H9 (cell line): ENCODE measurements around the gene HOXA9. TPM values are rescaled to one million over a fixed set of nuclear protein-coding genes. Genes with fewer than 3 reads are reported as not detected.
A peak's percentile ranks its signal among the peaks of the same experiment; 100 is the strongest.

Source experiments
- DNase-seq: peaks from one replicate; pipeline ENCODE4 v3.0.0-alpha.2; 2017
- H2AFZ ChIP-seq: one replicate; pipeline ENCODE4 v1.6.1; 2013; ENCODE audit warnings: mild to moderate bottlenecking, low read length, control low read depth, moderate library complexity
- H2AK5ac ChIP-seq: 2 replicates; pipeline ENCODE4 v1.6.1; 2013; ENCODE audit warnings: low read length, control low read depth, mixed read lengths; ENCODE audit not compliant: insufficient read length
- H2BK120ac ChIP-seq: one replicate; pipeline ENCODE4 v1.6.1; 2013; ENCODE audit warnings: low read depth, mild to moderate bottlenecking, low read length, control low read depth, inconsistent platforms; ENCODE audit not compliant: poor library complexity, severe bottlenecking
- H2BK12ac ChIP-seq: 2 replicates; pipeline ENCODE4 v1.6.1; 2013; ENCODE audit warnings: low read length, control low read depth, mixed read lengths, low read depth; ENCODE audit not compliant: insufficient read length
- H2BK15ac ChIP-seq: 2 replicates; pipeline ENCODE4 v1.6.1; 2013; ENCODE audit warnings: low read depth, low read length, control low read depth
- H2BK20ac ChIP-seq: one replicate; pipeline ENCODE4 v1.6.1; 2013; ENCODE audit warnings: low read depth, mild to moderate bottlenecking, low read length, control low read depth, inconsistent platforms; ENCODE audit not compliant: poor library complexity, severe bottlenecking
- H2BK5ac ChIP-seq: 2 replicates; pipeline ENCODE4 v1.6.1; 2013; ENCODE audit warnings: low read length, control low read depth, mixed read lengths; ENCODE audit not compliant: insufficient read length
- H3K14ac ChIP-seq: 2 replicates; pipeline ENCODE4 v1.6.1; 2013; ENCODE audit warnings: low read length, control low read depth; ENCODE audit not compliant: insufficient read depth
- H3K18ac ChIP-seq: 2 replicates; pipeline ENCODE4 v1.6.1; 2013; ENCODE audit warnings: low read depth, mild to moderate bottlenecking, mixed read lengths, low read length, control low read depth; ENCODE audit not compliant: insufficient read length
- H3K23ac ChIP-seq: 2 replicates; pipeline ENCODE4 v1.6.1; 2013; ENCODE audit warnings: low read length, control low read depth, mixed read lengths, low read depth; ENCODE audit not compliant: insufficient read length
- H3K23me2 ChIP-seq: 2 replicates; pipeline ENCODE4 v1.6.1; 2013; ENCODE audit warnings: low read depth, mild to moderate bottlenecking, mixed read lengths, low read length, control low read depth; ENCODE audit not compliant: insufficient read length, poor library complexity, severe bottlenecking
- H3K27ac ChIP-seq: 2 replicates; pipeline ENCODE4 v1.5.1; 2013; ENCODE audit warnings: low read length, control low read depth, mixed read lengths, low read depth; ENCODE audit not compliant: insufficient read length
- H3K27me3 ChIP-seq: 2 replicates; pipeline ENCODE4 v1.6.1; 2013; ENCODE audit warnings: low read length, control low read depth, inconsistent platforms; ENCODE audit not compliant: insufficient read depth
- H3K4ac ChIP-seq: 2 replicates; pipeline ENCODE4 v1.6.1; 2013; ENCODE audit warnings: low read depth, mild to moderate bottlenecking, control low read depth, inconsistent platforms, low read length, moderate library complexity
- H3K4me1 ChIP-seq: 2 replicates; pipeline ENCODE4 v1.6.1; 2013; ENCODE audit warnings: low read length, control low read depth, inconsistent platforms; ENCODE audit not compliant: insufficient read depth
- H3K4me2 ChIP-seq: 2 replicates; pipeline ENCODE4 v1.6.1; 2013; ENCODE audit warnings: low read length, control low read depth, mixed read lengths; ENCODE audit not compliant: insufficient read length, insufficient read depth
- H3K56ac ChIP-seq: 2 replicates; pipeline ENCODE4 v1.6.1; 2013; ENCODE audit warnings: low read depth, mild to moderate bottlenecking, mixed read lengths, low read length, control low read depth; ENCODE audit not compliant: insufficient read length
- H3K79me1 ChIP-seq: 2 replicates; pipeline ENCODE4 v1.6.1; 2013; ENCODE audit warnings: low read depth, mild to moderate bottlenecking, moderate library complexity, low read length, control low read depth, inconsistent platforms; ENCODE audit not compliant: insufficient read depth, poor library complexity, severe bottlenecking
- H3K79me2 ChIP-seq: 2 replicates; pipeline ENCODE4 v1.6.1; 2013; ENCODE audit warnings: low read length, control low read depth, inconsistent platforms; ENCODE audit not compliant: insufficient read depth
- H3K9ac ChIP-seq: 2 replicates; pipeline ENCODE4 v1.6.1; 2013; ENCODE audit warnings: low read length, control low read depth, mixed read lengths; ENCODE audit not compliant: insufficient read length; ENCODE audit errors: extremely low read depth
- H3K9me3 ChIP-seq: one replicate; pipeline ENCODE4 v1.6.1; 2013; ENCODE audit warnings: low read depth, low read length, inconsistent platforms; ENCODE audit not compliant: control insufficient read depth
- H3T11ph ChIP-seq: one replicate; pipeline ENCODE4 v1.6.1; 2013; ENCODE audit warnings: mild to moderate bottlenecking, low read length, control low read depth, inconsistent platforms
- H4K20me1 ChIP-seq: one replicate; pipeline ENCODE4 v1.6.1; 2013; ENCODE audit not compliant: control insufficient read depth, insufficient read length, insufficient read depth
- H4K5ac ChIP-seq: 2 replicates; pipeline ENCODE4 v1.6.1; 2013; ENCODE audit warnings: low read depth, mild to moderate bottlenecking, mixed read lengths, low read length, control low read depth; ENCODE audit not compliant: insufficient read length
- H4K8ac ChIP-seq: replicated peaks from 2 replicates; pipeline ENCODE4 v1.6.1; 2013; ENCODE audit warnings: low read length, control low read depth, mixed read lengths, low read depth; ENCODE audit not compliant: insufficient read length
- H4K91ac ChIP-seq: 2 replicates; pipeline ENCODE4 v1.6.1; 2013; ENCODE audit warnings: low read depth, mild to moderate bottlenecking, moderate library complexity, mixed read lengths, low read length, control low read depth; ENCODE audit not compliant: insufficient read length
- H3K27ac Mint-ChIP-seq, 3 experiments: 2 replicates in 2 of 3; 3 replicates in 1 of 3; pipeline ENCODE4 v1.8.0; 2020 to 2021; ENCODE audit warnings: mixed read lengths in 3 of 3, mild to moderate bottlenecking in 1 of 3, moderate library complexity in 1 of 3
- H3K27me3 Mint-ChIP-seq: 2 replicates; pipeline ENCODE4 v1.8.0; 2021; ENCODE audit warnings: low read depth, mild to moderate bottlenecking, moderate library complexity, mixed read lengths
- H3K36me3 Mint-ChIP-seq, 3 experiments: 2 replicates in 2 of 3; 3 replicates in 1 of 3; pipeline ENCODE4 v1.8.0; 2020 to 2021; ENCODE audit warnings: low read depth in 3 of 3, mixed read lengths in 3 of 3; ENCODE audit not compliant: insufficient read depth in 1 of 3
- H3K4me1 Mint-ChIP-seq, 2 experiments: 2 replicates each; pipeline ENCODE4 v1.8.0; 2020; ENCODE audit warnings: mixed read lengths in 2 of 2
- H3K4me3 Mint-ChIP-seq, 2 experiments: 2 replicates in 1 of 2; 3 replicates in 1 of 2; pipeline ENCODE4 v1.8.0; 2020 to 2021; ENCODE audit warnings: mild to moderate bottlenecking in 2 of 2, mixed read lengths in 2 of 2, moderate library complexity in 1 of 2
- H3K9me3 Mint-ChIP-seq, 2 experiments: 2 replicates in 1 of 2; 3 replicates in 1 of 2; pipeline ENCODE4 v1.8.0; 2020; ENCODE audit warnings: mild to moderate bottlenecking in 2 of 2, mixed read lengths in 2 of 2, moderate library complexity in 1 of 2
- CTCF ChIP-seq: fragments of 200-600 bp; sonication (generic); conservative IDR thresholded peaks from 3 replicates; pipeline ENCODE4 v1.8.0; 2021; ENCODE audit warnings: antibody characterized with exemption, mild to moderate bottlenecking
- WGBS: extraction: QIAGEN DNeasy Blood & Tissue Kit; methylation state at CpG from one replicate; pipeline ENCODE4 v1.1.7; 2013; ENCODE audit warnings: missing lambda C conversion rate, low lambda C conversion rate, mixed read lengths; ENCODE audit not compliant: insufficient read length; ENCODE audit errors: extremely low coverage; 5-methylcytosine and 5-hydroxymethylcytosine counted together
- total RNA-seq: library from RNA; stranded (reverse); gene quantifications from 2 replicates; pipeline ENCODE4 v1.2.1, GENCODE V29; 2021

The HOXA9 gene
- total RNA-seq, 1 experiment from 2014 or later = not detected

GRCh38 chr7:27182285-27182841, 17.0 kb upstream of the HOXA9 start:
- Histone ChIP-seq H2BK120ac (no peak overlapping the region), H2BK12ac (no peak overlapping the region), H3K4me2 (no peak overlapping the region), H2BK15ac (no peak overlapping the region), H3K27ac (no peak overlapping the region), H2BK5ac (no peak overlapping the region), H2AFZ (no peak overlapping the region), H3K79me2 (no peaks in the 10 kb centered on the region), H3K9me3 (no peaks in the 10 kb centered on the region), H3K56ac (no peak overlapping the region), H4K8ac (no peak overlapping the region), H4K5ac (no peak overlapping the region), H2BK20ac (no peak overlapping the region), H3K27me3 (peaks cover 96% of the 10 kb centered on the region), H3K4ac (no peak overlapping the region), H3K4me1 (no peaks in the 10 kb centered on the region), H3T11ph (no peak overlapping the region), H3K23me2 (no peaks in the 10 kb centered on the region), H3K9ac (no peak overlapping the region), H3K14ac (no peak overlapping the region), H2AK5ac (no peak overlapping the region), H3K79me1 (no peaks in the 10 kb centered on the region), H4K20me1 (no peaks in the 10 kb centered on the region), H3K23ac (no peak overlapping the region), H4K91ac (no peak overlapping the region), H3K18ac (no peak overlapping the region)
- H3K4me3 Mint-ChIP-seq = no peak overlapping the region
- peak; percentile 18 for DNase-seq
- H3K4me1 Mint-ChIP-seq = peaks cover 9 to 37% of the 10 kb centered on the region in 2 experiments
- H3K27me3 Mint-ChIP-seq = peaks cover 100% of the 10 kb centered on the region
- no peak for TF ChIP-seq CTCF
- H3K36me3 Mint-ChIP-seq = peaks cover 0 to 2% (median 0%) of the 10 kb centered on the region in 3 experiments; a peak in 4 of 7 replicates
- peaks cover 2 to 25% of the 10 kb centered on the region in 2 experiments; a peak in 2 of 5 replicates for H3K9me3 Mint-ChIP-seq
- H3K27ac Mint-ChIP-seq = no peak overlapping the region
- no CpG with 5 or more reads among the region's 4 CpGs for WGBS
